Lung (tissue), 12 donors: ENCODE measurements around the gene TGFBR3. TPM values are rescaled to one million over a fixed set of nuclear protein-coding genes. Genes with fewer than 3 reads are reported as not detected.

Source experiments
- ATAC-seq: fragments of 200-7000 bp; cut with Tn5 transposase; one replicate; pipeline ENCODE4 v1.9.1; 2020; ENCODE audit warnings: moderate number of reproducible peaks; ENCODE audit not compliant: insufficient read depth, low FRiP score
- DNase-seq, 3 donors: peaks; one replicate each; pipeline ENCODE4 v3.0.0-alpha.2; 2013 to 2017
- H3K27ac ChIP-seq, 2 donors: one replicate each; pipeline ENCODE4 v1.5.1; 2013; ENCODE audit warnings: mild to moderate bottlenecking in 2 of 2, moderate library complexity in 2 of 2, control low read depth in 1 of 2, inconsistent platforms in 1 of 2, low read depth in 1 of 2, low read length in 1 of 2
- H3K27me3 ChIP-seq, 3 donors: one replicate each; pipeline ENCODE4 v1.5.1; 2013; ENCODE audit warnings: low read length in 2 of 3; ENCODE audit not compliant: control insufficient read depth in 3 of 3, insufficient read depth in 3 of 3
- H3K36me3 ChIP-seq, 4 donors: one replicate each; pipeline ENCODE4 v1.5.1; 2013; ENCODE audit warnings: low read length in 4 of 4, mild to moderate bottlenecking in 1 of 4, moderate library complexity in 1 of 4; ENCODE audit not compliant: control insufficient read depth in 4 of 4, insufficient read depth in 4 of 4
- H3K4me1 ChIP-seq, 5 donors: one replicate each; pipeline ENCODE4 v1.5.1; 2013; ENCODE audit warnings: low read length in 5 of 5, mild to moderate bottlenecking in 2 of 5, moderate library complexity in 1 of 5; ENCODE audit not compliant: control insufficient read depth in 5 of 5, insufficient read depth in 5 of 5
- H3K4me3 ChIP-seq: one replicate; pipeline ENCODE4 v1.5.1; 2013; ENCODE audit warnings: mild to moderate bottlenecking, control low read depth, moderate library complexity
- H3K9ac ChIP-seq, 2 donors: one replicate each; pipeline ENCODE4 v1.5.1; 2013; ENCODE audit warnings: low read length in 2 of 2, control low read depth in 1 of 2; ENCODE audit not compliant: insufficient read depth in 1 of 2
- H3K9me3 ChIP-seq, 4 donors: one replicate each; pipeline ENCODE4 v1.5.1; 2013; ENCODE audit warnings: low read length in 3 of 4, mild to moderate bottlenecking in 1 of 4, moderate library complexity in 1 of 4; ENCODE audit not compliant: control insufficient read depth in 4 of 4, insufficient read depth in 3 of 4
- WGBS, 2 donors: extraction: QIAGEN DNeasy Blood & Tissue Kit; methylation state at CpG; one replicate each; pipeline ENCODE4 v1.1.7; 2013; 5-methylcytosine and 5-hydroxymethylcytosine counted together
- polyA plus RNA-seq, 2 donors: library from polyadenylated mRNA; stranded (reverse); fragments of 200-250 nt; gene quantifications; one replicate each; pipeline ENCODE4 v1.2.1, GENCODE V29; 2013
- total RNA-seq, 2 donors: library from RNA; depleted of rRNA in 1 of 2; stranded (reverse); fragments of >200 nt in 1 of 2; gene quantifications; one replicate each; pipeline ENCODE4 v1.2.1, GENCODE V29; 2014 to 2021
- TF ChIP-seq, protein P1 (sequence below): IDR thresholded peaks from 2 replicates; pipeline ENCODE4 v1.5.1; 2012; ENCODE audit warnings: mild to moderate bottlenecking; ENCODE audit errors: control extremely low read depth, extremely low read depth
- donor health status: control.
- donor health status: control.
- donor health status: Bipolar disorder and iron deficiency.
- donor health status: healthy.
- donor health status: DM: yes; HTN: yes; CAD: no.

The TGFBR3 gene
- total and polyA plus RNA-seq, 4 donors, result 13.1 to 99.6 (median 26.5) TPM

DNA sequence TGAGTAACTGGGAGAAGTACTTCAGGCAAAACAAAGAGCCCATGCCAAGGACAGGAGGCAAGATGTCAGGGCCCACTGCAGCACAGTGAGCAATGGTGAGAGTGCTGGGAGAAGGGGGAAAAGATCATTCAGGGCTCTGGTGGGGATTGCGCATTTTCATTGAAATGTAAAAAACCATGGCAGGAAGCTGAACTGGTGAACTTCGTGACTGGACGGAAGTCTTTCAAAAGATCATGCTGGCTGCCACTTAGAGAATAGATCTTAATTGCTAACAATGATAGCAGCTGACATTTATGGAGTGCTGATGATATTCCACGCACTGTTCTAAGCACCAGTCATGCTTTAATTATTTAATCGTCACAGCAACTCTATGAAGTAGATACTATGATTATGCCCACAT lies 107.0 kb downstream of the TGFBR3 start:
- Histone ChIP-seq H3K9ac (no peak overlapping the region), H3K27ac (peak overlapping the region in 1 of 2 donors; percentile 15), H3K27me3 (no peaks in the 10 kb centered on the region), H3K36me3 (peaks cover 0 to 8% (median 3%) of the 10 kb centered on the region in 4 donors), H3K9me3 (no peaks in the 10 kb centered on the region), H3K4me3 (no peak overlapping the region), H3K4me1 (peaks cover 6 to 61% (median 35%) of the 10 kb centered on the region in 5 donors)
- DNase-seq, result peak in 2 of 3 donors; percentile 74 to 82
- ATAC-seq, result no peak
- TF ChIP-seq, protein P1, sequence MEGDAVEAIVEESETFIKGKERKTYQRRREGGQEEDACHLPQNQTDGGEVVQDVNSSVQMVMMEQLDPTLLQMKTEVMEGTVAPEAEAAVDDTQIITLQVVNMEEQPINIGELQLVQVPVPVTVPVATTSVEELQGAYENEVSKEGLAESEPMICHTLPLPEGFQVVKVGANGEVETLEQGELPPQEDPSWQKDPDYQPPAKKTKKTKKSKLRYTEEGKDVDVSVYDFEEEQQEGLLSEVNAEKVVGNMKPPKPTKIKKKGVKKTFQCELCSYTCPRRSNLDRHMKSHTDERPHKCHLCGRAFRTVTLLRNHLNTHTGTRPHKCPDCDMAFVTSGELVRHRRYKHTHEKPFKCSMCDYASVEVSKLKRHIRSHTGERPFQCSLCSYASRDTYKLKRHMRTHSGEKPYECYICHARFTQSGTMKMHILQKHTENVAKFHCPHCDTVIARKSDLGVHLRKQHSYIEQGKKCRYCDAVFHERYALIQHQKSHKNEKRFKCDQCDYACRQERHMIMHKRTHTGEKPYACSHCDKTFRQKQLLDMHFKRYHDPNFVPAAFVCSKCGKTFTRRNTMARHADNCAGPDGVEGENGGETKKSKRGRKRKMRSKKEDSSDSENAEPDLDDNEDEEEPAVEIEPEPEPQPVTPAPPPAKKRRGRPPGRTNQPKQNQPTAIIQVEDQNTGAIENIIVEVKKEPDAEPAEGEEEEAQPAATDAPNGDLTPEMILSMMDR, result no peak
- WGBS, 2 donors, result 73 to 88% methylated on average over 5 of the region's 5 CpGs

DNA sequence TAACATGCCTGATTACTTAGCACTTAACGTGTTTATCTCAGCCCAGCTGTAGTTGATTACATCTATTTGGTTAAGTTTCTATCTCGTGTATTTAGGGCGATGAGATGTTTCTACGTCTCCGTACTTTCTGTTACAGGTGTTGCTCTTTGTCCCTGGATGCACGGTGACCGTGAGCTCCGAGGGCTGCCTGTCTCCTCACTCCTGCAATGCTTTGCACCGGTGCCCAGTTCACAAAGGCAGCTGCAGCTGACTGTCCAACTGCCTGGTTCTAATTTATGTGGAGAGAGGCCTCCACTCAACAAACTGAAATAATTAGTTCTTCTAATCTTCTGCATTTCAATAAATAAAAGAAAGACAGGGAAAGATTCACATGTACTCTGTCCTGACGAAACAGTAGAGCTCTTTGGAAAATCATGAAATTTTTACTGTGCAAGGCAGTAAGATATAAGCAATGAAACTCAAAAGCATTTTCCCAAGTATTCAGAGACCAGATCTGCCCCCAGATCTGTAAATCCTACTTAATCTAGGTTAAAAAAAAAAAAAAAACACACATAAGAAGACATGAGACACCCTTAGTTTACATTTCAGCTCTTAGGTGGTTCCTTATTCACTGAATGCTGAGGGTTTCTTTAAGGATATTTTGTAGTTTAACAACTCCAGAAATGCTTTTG lies 108.2 kb downstream of the TGFBR3 start:
- Histone ChIP-seq H3K27me3 (no peaks in the 10 kb centered on the region), H3K9me3 (no peaks in the 10 kb centered on the region), H3K9ac (peak overlapping the region in 1 of 2 donors; percentile 32), H3K27ac (no peak overlapping the region), H3K4me1 (peaks cover 6 to 49% (median 24%) of the 10 kb centered on the region in 5 donors), H3K4me3 (no peak overlapping the region), H3K36me3 (peaks cover 0 to 8% (median 3%) of the 10 kb centered on the region in 4 donors)
- DNase-seq (no peak), ATAC-seq (no peak)
- WGBS, 2 donors, result 75 to 89% methylated on average over 10 of the region's 10 CpGs
- TF ChIP-seq, protein P1, result no peak

DNA sequence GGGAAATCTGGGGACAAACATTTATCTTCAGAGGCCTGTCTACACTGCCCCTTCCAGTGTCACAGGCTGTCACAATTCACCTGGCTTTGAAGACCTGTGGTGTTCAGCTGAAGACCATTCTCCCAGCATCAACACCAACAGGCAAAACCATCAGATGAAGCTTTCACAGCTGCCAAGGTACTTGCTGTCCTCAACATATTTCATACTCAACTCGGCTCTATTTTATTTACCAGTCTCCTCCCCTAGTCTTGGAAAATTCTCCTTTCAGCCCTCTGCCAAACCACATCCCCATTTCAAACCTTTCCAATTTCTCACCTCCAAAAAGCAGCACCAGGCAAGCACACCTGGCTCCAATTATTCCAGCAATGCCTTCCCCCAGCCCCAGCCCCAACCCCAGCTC lies 108.8 kb downstream of the TGFBR3 start:
- Histone ChIP-seq H3K27me3 (no peaks in the 10 kb centered on the region), H3K27ac (no peak overlapping the region), H3K4me1 (peaks cover 6 to 43% (median 18%) of the 10 kb centered on the region in 5 donors), H3K9me3 (no peaks in the 10 kb centered on the region), H3K4me3 (no peak overlapping the region), H3K36me3 (peaks cover 0 to 10% (median 3%) of the 10 kb centered on the region in 4 donors), H3K9ac (no peak overlapping the region)
- 67 to 76% methylated on average over 1 of the region's 1 CpG for WGBS, 2 donors
- TF ChIP-seq, protein P1, result no peak
- ATAC-seq (no peak), DNase-seq (no peak)
